GM12891 (cell line): ENCODE results near the gene AP3B2.

Source experiments
- POLR2A ChIP-seq: IDR thresholded peaks from 2 replicates; pipeline ENCODE4 v1.6.1; 2011; ENCODE audit warnings: low read depth, low read length, control low read depth
- POLR2AphosphoS5 ChIP-seq: IDR thresholded peaks from 2 replicates; pipeline ENCODE4 v1.6.1; 2011; ENCODE audit warnings: low read depth, low read length, control low read depth
- POU2F2 ChIP-seq: IDR thresholded peaks from 2 replicates; pipeline ENCODE4 v1.6.1; 2011; ENCODE audit warnings: low read depth, mild to moderate bottlenecking, control low read depth, low read length, moderate library complexity
- SPI1 ChIP-seq: IDR thresholded peaks from 2 replicates; pipeline ENCODE4 v1.6.1; 2011; ENCODE audit warnings: low read depth, low read length, control low read depth

- TF ChIP-seq POLR2A = no peak
- TF ChIP-seq POU2F2 = no peak
- no peak for TF ChIP-seq POLR2AphosphoS5
- TF ChIP-seq SPI1 = no peak
These were observed 20.4 kb upstream of the AP3B2 start for GRCh38 chr15:82730022-82730530.
